ENCODE measurements around the gene SAMD13.

GRCh38 chr1:84300501-84300900, 1.0 kb upstream of the SAMD13 start:
- TF ChIP-seq RAD21 (conservative IDR thresholded peaks at IDR 0.05), result no peak
- TF ChIP-seq SMC3 (conservative IDR thresholded peaks at IDR 0.05; ENCODE audit: poor library complexity), result no peak
- TF ChIP-seq EZH2 (IDR thresholded peaks at IDR 0.05; ENCODE audit: borderline replicate concordance, insufficient read depth, low read length, poor library complexity, severe bottlenecking), result no peak
- no peak for TF ChIP-seq CTCF (IDR thresholded peaks at IDR 0.05; ENCODE audit: poor library complexity, severe bottlenecking)
- TF ChIP-seq POLR2AphosphoS5 (IDR thresholded peaks at IDR 0.05), result no peak
- TF ChIP-seq EP300 (conservative IDR thresholded peaks at IDR 0.05; ENCODE audit: poor library complexity, severe bottlenecking), result no peak
- TF ChIP-seq TAF1 (IDR thresholded peaks at IDR 0.05; ENCODE audit: low read depth), result no peak
